SK-N-SH treated with all-trans-retinoic acid at 6 μM for 48 hours (cell line): Measurements from ENCODE around the gene CFAP157.

ENCODE experiments used
- ATAC-seq: fragments of 200-7000 bp; cut with Tn5 transposase; 3 replicates; pipeline ENCODE4 v1.9.1; 2020; ENCODE audit warnings: mild to moderate bottlenecking, moderate library complexity
- ARNTL ChIP-seq: fragments of 450-650 bp; formaldehyde crosslinking; IDR thresholded peaks from 2 replicates; pipeline ENCODE4 v1.5.0; 2020; ENCODE audit warnings: low read depth, mild to moderate bottlenecking, moderate library complexity, borderline replicate concordance
- BACH2 ChIP-seq: fragments of 250-450 bp; sonication (Bioruptor Pico); IDR thresholded peaks from 2 replicates; pipeline ENCODE4 v1.9.0; 2021; ENCODE audit warnings: mild to moderate bottlenecking, borderline replicate concordance
- CSDC2 ChIP-seq: fragments of 250-450 bp; sonication (Bioruptor Pico); IDR thresholded peaks from 2 replicates; pipeline ENCODE4 v1.5.0; 2020; ENCODE audit warnings: mild to moderate bottlenecking, moderate library complexity
- CSRNP3 ChIP-seq: fragments of 250-450 bp; sonication (Bioruptor Pico); IDR thresholded peaks from 2 replicates; pipeline ENCODE4 v1.5.1; 2021; ENCODE audit warnings: mild to moderate bottlenecking, moderate library complexity
- ESRRG ChIP-seq: fragments of 250-450 bp; sonication (Bioruptor Pico); IDR thresholded peaks from 2 replicates; pipeline ENCODE4 v1.6.1; 2021; ENCODE audit warnings: mild to moderate bottlenecking
- GLIS3 ChIP-seq: fragments of 250-450 bp; sonication (Bioruptor Pico); IDR thresholded peaks from 2 replicates; pipeline ENCODE4 v1.5.0; 2020; ENCODE audit warnings: mild to moderate bottlenecking, moderate library complexity
- ISL1 ChIP-seq: fragments of 250-450 bp; sonication (Bioruptor Pico); IDR thresholded peaks from 2 replicates; pipeline ENCODE4 v2.1.2; 2022; ENCODE audit warnings: mild to moderate bottlenecking, moderate library complexity
- OSR1 ChIP-seq: fragments of 250-450 bp; sonication (Bioruptor Pico); IDR thresholded peaks from 2 replicates; pipeline ENCODE4 v1.8.0; 2022; ENCODE audit warnings: moderate library complexity, mild to moderate bottlenecking, inconsistent platforms
- PATZ1 ChIP-seq: fragments of 250-450 bp; sonication (Bioruptor Pico); IDR thresholded peaks from 2 replicates; pipeline ENCODE4 v1.8.0; 2020; ENCODE audit warnings: mild to moderate bottlenecking, moderate library complexity, borderline replicate concordance
- POU6F1 ChIP-seq: fragments of 250-450 bp; sonication (Bioruptor Pico); IDR thresholded peaks from 2 replicates; pipeline ENCODE4 v1.8.0; 2021; ENCODE audit warnings: low read depth, mild to moderate bottlenecking, moderate library complexity, borderline replicate concordance
- PPARA ChIP-seq: fragments of 250-450 bp; sonication (Bioruptor Pico); IDR thresholded peaks from 2 replicates; pipeline ENCODE4 v1.5.0; 2020; ENCODE audit warnings: mild to moderate bottlenecking, borderline replicate concordance
- RARB ChIP-seq: fragments of 250-450 bp; sonication (Bioruptor Pico); IDR thresholded peaks from 2 replicates; pipeline ENCODE4 v1.8.0; 2021; ENCODE audit warnings: mild to moderate bottlenecking, moderate library complexity
- SNAI2 ChIP-seq: fragments of 250-450 bp; sonication (Bioruptor Pico); IDR thresholded peaks from 2 replicates; pipeline ENCODE4 v1.5.0; 2020; ENCODE audit warnings: mild to moderate bottlenecking, moderate library complexity
- TCF4 ChIP-seq: fragments of 250-450 bp; sonication (Bioruptor Pico); IDR thresholded peaks from 2 replicates; pipeline ENCODE4 v1.8.0; 2021; ENCODE audit warnings: mild to moderate bottlenecking, moderate library complexity, borderline replicate concordance
- TOX ChIP-seq: fragments of 250-450 bp; sonication (Bioruptor Pico); IDR thresholded peaks from 2 replicates; pipeline ENCODE4 v1.8.0; 2021; ENCODE audit warnings: mild to moderate bottlenecking, moderate library complexity, borderline replicate concordance
- ZC3H10 ChIP-seq: fragments of 250-450 bp; sonication (Bioruptor Pico); IDR thresholded peaks from 2 replicates; pipeline ENCODE4 v1.5.1; 2021; ENCODE audit warnings: mild to moderate bottlenecking, moderate library complexity
- ZFP3 ChIP-seq: fragments of 250-450 bp; sonication (Bioruptor Pico); IDR thresholded peaks from 2 replicates; pipeline ENCODE4 v1.5.0; 2020; ENCODE audit warnings: mild to moderate bottlenecking, moderate library complexity
- ZFP30 ChIP-seq: fragments of 450-650 bp; formaldehyde crosslinking; IDR thresholded peaks from 2 replicates; pipeline ENCODE4 v1.5.0; 2022; ENCODE audit warnings: mild to moderate bottlenecking, moderate library complexity
- ZNF565 ChIP-seq: fragments of 450-650 bp; formaldehyde crosslinking; conservative IDR thresholded peaks from 2 replicates; pipeline ENCODE4 v1.5.0; 2020; ENCODE audit warnings: low read depth, mild to moderate bottlenecking, moderate library complexity
- ZNF8 ChIP-seq: fragments of 450-650 bp; formaldehyde crosslinking; IDR thresholded peaks from 2 replicates; pipeline ENCODE4 v1.5.0; 2020; ENCODE audit warnings: mild to moderate bottlenecking, moderate library complexity
- TF ChIP-seq, protein P1 (sequence below): fragments of 250-450 bp; sonication (Bioruptor Pico); IDR thresholded peaks from 2 replicates; pipeline ENCODE4 v1.5.1; 2020; ENCODE audit warnings: low read depth, mild to moderate bottlenecking, moderate library complexity

The CFAP157 gene

GRCh38 chr9:127710204-127710783 is 3.5 kb downstream of the CFAP157 start:
- TF ChIP-seq, protein P1, sequence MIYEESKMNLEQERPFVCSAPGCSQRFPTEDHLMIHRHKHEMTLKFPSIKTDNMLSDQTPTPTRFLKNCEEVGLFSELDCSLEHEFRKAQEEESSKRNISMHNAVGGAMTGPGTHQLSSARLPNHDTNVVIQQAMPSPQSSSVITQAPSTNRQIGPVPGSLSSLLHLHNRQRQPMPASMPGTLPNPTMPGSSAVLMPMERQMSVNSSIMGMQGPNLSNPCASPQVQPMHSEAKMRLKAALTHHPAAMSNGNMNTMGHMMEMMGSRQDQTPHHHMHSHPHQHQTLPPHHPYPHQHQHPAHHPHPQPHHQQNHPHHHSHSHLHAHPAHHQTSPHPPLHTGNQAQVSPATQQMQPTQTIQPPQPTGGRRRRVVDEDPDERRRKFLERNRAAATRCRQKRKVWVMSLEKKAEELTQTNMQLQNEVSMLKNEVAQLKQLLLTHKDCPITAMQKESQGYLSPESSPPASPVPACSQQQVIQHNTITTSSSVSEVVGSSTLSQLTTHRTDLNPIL: no peak
- TF ChIP-seq ARNTL (CRISPR knock-in tag) (no peak), RARB (CRISPR knock-in tag) (no peak), CSDC2 (no peak), SNAI2 (CRISPR knock-in tag) (no peak)
- TF ChIP-seq, all 23 proteins: peak for 0
- no peak for ATAC-seq

- TF ChIP-seq TOX (CRISPR knock-in tag) (no peak), ZNF565 (no peak), ZC3H10 (CRISPR knock-in tag) (no peak), PATZ1 (CRISPR knock-in tag) (no peak), CSDC2 (no peak), GLIS3 (no peak), PPARA (CRISPR knock-in tag) (no peak), ESRRG (CRISPR knock-in tag) (no peak), BACH2 (CRISPR knock-in tag) (no peak), ZFP3 (CRISPR knock-in tag) (no peak), CSRNP3 (CRISPR knock-in tag) (no peak), ARNTL (CRISPR knock-in tag) (no peak), SNAI2 (CRISPR knock-in tag) (no peak), ZNF8 (CRISPR knock-in tag) (no peak)
- TF ChIP-seq, protein P1: no peak
- ATAC-seq: no peak
Observed at GRCh38 chr9:127711226-127711701, 4.5 kb downstream of the CFAP157 start.

DNA sequence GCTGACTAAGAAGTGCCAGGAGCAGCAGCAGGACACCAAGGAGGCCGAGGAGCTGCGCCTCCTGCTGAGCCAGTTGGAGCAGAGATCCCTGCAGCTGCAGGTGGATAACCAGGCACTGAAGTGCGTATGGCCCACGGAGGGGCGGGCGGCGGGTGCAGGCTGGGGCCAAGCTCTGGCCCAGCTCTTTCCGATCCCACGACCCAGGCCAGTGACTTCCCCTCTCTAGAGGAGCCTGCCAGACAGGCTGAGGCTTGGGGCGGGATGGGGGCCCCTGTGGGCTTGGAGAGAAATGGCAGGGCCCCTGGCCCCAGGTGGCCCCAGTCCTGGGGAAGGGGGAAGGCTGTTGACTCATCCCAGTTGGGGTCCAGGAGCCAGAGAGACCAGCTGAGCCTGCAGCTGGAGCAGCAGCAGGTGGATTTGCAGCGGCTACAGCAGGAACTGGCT is 5.1 kb downstream of the CFAP157 start:
- no peak for TF ChIP-seq OSR1 (CRISPR knock-in tag)
- TF ChIP-seq ISL1: no peak
- TF ChIP-seq ZFP3 (CRISPR knock-in tag): no peak
- TF ChIP-seq SNAI2 (CRISPR knock-in tag): no peak
- TF ChIP-seq POU6F1 (CRISPR knock-in tag): no peak
- TF ChIP-seq, protein P1: no peak
- no peak for ATAC-seq

- ATAC-seq: no peak
- TF ChIP-seq CSRNP3 (CRISPR knock-in tag) (no peak), ZFP30 (CRISPR knock-in tag) (no peak), OSR1 (CRISPR knock-in tag) (no peak), BACH2 (CRISPR knock-in tag) (no peak), PPARA (CRISPR knock-in tag) (no peak), TCF4 (CRISPR knock-in tag) (no peak), PATZ1 (CRISPR knock-in tag) (no peak), ZFP3 (CRISPR knock-in tag) (no peak)
- TF ChIP-seq, protein P1: no peak
Observed at GRCh38 chr9:127712371-127712770, 5.6 kb downstream of the CFAP157 start.
